Neuronal stem cell (in vitro differentiated cells): ENCODE results near the gene JUP.
A peak's percentile ranks its signal among the peaks of the same experiment; 100 is the strongest.

Experiments
- DNase-seq: peaks from one replicate; pipeline ENCODE4 v3.0.0-alpha.2; 2013; ENCODE audit warnings: low spot score
- H2AFZ ChIP-seq: one replicate; pipeline ENCODE4 v1.6.1; 2013; ENCODE audit warnings: mild to moderate bottlenecking, low read length, inconsistent platforms
- H2AK5ac ChIP-seq: 2 replicates; pipeline ENCODE4 v1.6.1; 2013; ENCODE audit warnings: low read depth, mild to moderate bottlenecking, inconsistent platforms, low read length, moderate library complexity, mixed read lengths
- H2BK120ac ChIP-seq: 2 replicates; pipeline ENCODE4 v1.6.1; 2013; ENCODE audit warnings: low read depth, mild to moderate bottlenecking, inconsistent platforms, low read length, moderate library complexity, mixed read lengths
- H2BK12ac ChIP-seq: one replicate; pipeline ENCODE4 v1.6.1; 2013; ENCODE audit warnings: low read length, inconsistent platforms
- H2BK15ac ChIP-seq: 2 replicates; pipeline ENCODE4 v1.6.1; 2013; ENCODE audit warnings: mild to moderate bottlenecking, low read length, inconsistent platforms, mixed read lengths
- H2BK5ac ChIP-seq: one replicate; pipeline ENCODE4 v1.6.1; 2013; ENCODE audit warnings: inconsistent platforms, mild to moderate bottlenecking, low read length, moderate library complexity
- H3K14ac ChIP-seq: one replicate; pipeline ENCODE4 v1.6.1; 2013; ENCODE audit warnings: low read length, inconsistent platforms
- H3K18ac ChIP-seq: 2 replicates; pipeline ENCODE4 v1.6.1; 2013; ENCODE audit warnings: low read length, inconsistent platforms
- H3K23ac ChIP-seq: 2 replicates; pipeline ENCODE4 v1.6.1; 2013; ENCODE audit warnings: low read depth, mild to moderate bottlenecking, mixed read lengths, low read length, inconsistent platforms; ENCODE audit not compliant: poor library complexity
- H3K27ac ChIP-seq: replicated peaks from 3 replicates; pipeline ENCODE4 v1.5.1; 2013; ENCODE audit warnings: low read length, inconsistent platforms
- H3K27me3 ChIP-seq, 3 experiments: 2 replicates each; pipeline ENCODE4 v1.6.1; 2013; ENCODE audit warnings: low read length in 3 of 3, mild to moderate bottlenecking in 2 of 3, inconsistent platforms in 1 of 3, low read depth in 1 of 3, mixed read lengths in 1 of 3, moderate library complexity in 1 of 3; ENCODE audit not compliant: control insufficient read depth in 3 of 3, insufficient read depth in 3 of 3
- H3K36me3 ChIP-seq, 2 donors: replicated peaks in 1 of 2; 2 replicates each; pipeline ENCODE4 v1.6.1; 2013; ENCODE audit warnings: low read length in 2 of 2; ENCODE audit not compliant: control insufficient read depth in 2 of 2, insufficient read depth in 2 of 2
- H3K4ac ChIP-seq: 2 replicates; pipeline ENCODE4 v1.6.1; 2013; ENCODE audit warnings: inconsistent platforms, mild to moderate bottlenecking, low read length, moderate library complexity
- H3K4me1 ChIP-seq, 2 donors: 1 replicate in 1 of 2; 2 replicates in 1 of 2; pipeline ENCODE4 v1.6.1; 2013; ENCODE audit warnings: low read length in 2 of 2, low read depth in 1 of 2; ENCODE audit not compliant: control insufficient read depth in 2 of 2, insufficient read depth in 1 of 2
- H3K4me2 ChIP-seq: one replicate; pipeline ENCODE4 v1.6.1; 2013; ENCODE audit warnings: mild to moderate bottlenecking, low read length, inconsistent platforms; ENCODE audit not compliant: insufficient read depth, poor library complexity, severe bottlenecking
- H3K4me3 ChIP-seq, 2 donors: 2 replicates each; pipeline ENCODE4 v1.5.1; 2013; ENCODE audit warnings: low read length in 2 of 2, mild to moderate bottlenecking in 2 of 2, inconsistent platforms in 1 of 2, moderate library complexity in 1 of 2
- H3K79me1 ChIP-seq: one replicate; pipeline ENCODE4 v1.6.1; 2013; ENCODE audit warnings: low read depth, mild to moderate bottlenecking, inconsistent platforms, low read length, moderate library complexity
- H3K9ac ChIP-seq: one replicate; pipeline ENCODE4 v1.6.1; 2013; ENCODE audit warnings: mild to moderate bottlenecking, low read depth, low read length, inconsistent platforms; ENCODE audit not compliant: poor library complexity
- H3K9me3 ChIP-seq, 2 donors: replicated peaks in 1 of 2; 2 replicates each; pipeline versions ENCODE3 to v1.6.1; 2013; ENCODE audit warnings: low read length in 2 of 2, mild to moderate bottlenecking in 2 of 2, inconsistent platforms in 1 of 2, low read depth in 1 of 2, mixed read lengths in 1 of 2, moderate library complexity in 1 of 2; ENCODE audit not compliant: control insufficient read depth in 2 of 2, insufficient read depth in 1 of 2
- H4K8ac ChIP-seq: one replicate; pipeline ENCODE4 v1.6.1; 2013; ENCODE audit warnings: low read depth, mild to moderate bottlenecking, inconsistent platforms, low read length, moderate library complexity
- H4K91ac ChIP-seq: one replicate; pipeline ENCODE4 v1.6.1; 2013; ENCODE audit warnings: low read length, low read depth, mild to moderate bottlenecking, inconsistent platforms; ENCODE audit not compliant: poor library complexity
- WGBS, 2 donors: extraction: QIAGEN DNeasy Blood & Tissue Kit; methylation state at CpG; one replicate each; pipeline ENCODE4 v1.1.7; 2013; ENCODE audit warnings: missing lambda C conversion rate in 2 of 2, mixed read lengths in 1 of 2; ENCODE audit not compliant: insufficient read length in 2 of 2, insufficient replicate concordance in 1 of 2; ENCODE audit errors: extremely low coverage in 2 of 2; 5-methylcytosine and 5-hydroxymethylcytosine counted together

The JUP gene

GRCh38 chr17:41738801-41739112 lies 47.8 kb downstream of the JUP start:
- Histone ChIP-seq H3K36me3 (no peaks in the 10 kb centered on the region), H2BK120ac (peak overlapping the region; percentile 48), H2BK5ac (peak overlapping the region; percentile 40), H3K18ac (peak overlapping the region; percentile 86), H3K27ac (no peak overlapping the region), H3K4me3 (no peak overlapping the region), H2AK5ac (peak overlapping the region; percentile 97), H4K91ac (peak overlapping the region; percentile 18), H3K14ac (no peak overlapping the region), H3K4me1 (peaks cover 4 to 7% of the 10 kb centered on the region in 2 donors), H3K79me1 (no peaks in the 10 kb centered on the region), H3K27me3 (peaks cover 2 to 33% (median 28%) of the 10 kb centered on the region in 3 experiments), H2BK12ac (peak overlapping the region; percentile 8), H3K4me2 (no peak overlapping the region), H3K9ac (no peak overlapping the region), H4K8ac (no peak overlapping the region), H2BK15ac (peak overlapping the region; percentile 34), H3K4ac (peak overlapping the region; percentile 28), H3K23ac (no peak overlapping the region), H2AFZ (peak overlapping the region; percentile 95), H3K9me3 (no peaks in the 10 kb centered on the region)
- no CpG with 5 or more reads among the region's 5 CpGs for WGBS, 2 donors
- no peak for DNase-seq

- no CpG with 5 or more reads among the region's 10 CpGs for WGBS, 2 donors
- Histone ChIP-seq H3K18ac (peak overlapping the region; percentile 86), H2BK120ac (peak overlapping the region; percentile 48), H3K4me1 (peaks cover 6 to 9% of the 10 kb centered on the region in 2 donors), H2BK5ac (peak overlapping the region; percentile 40), H3K9ac (no peak overlapping the region), H2BK15ac (peak overlapping the region; percentile 34), H2AFZ (peak overlapping the region; percentile 95), H3K4me3 (no peak overlapping the region), H4K91ac (peak overlapping the region; percentile 18), H3K14ac (no peak overlapping the region), H2BK12ac (peak overlapping the region; percentile 8), H4K8ac (peak overlapping the region; percentile 70), H3K23ac (no peak overlapping the region), H3K27me3 (peaks cover 5 to 34% (median 34%) of the 10 kb centered on the region in 3 experiments), H3K36me3 (no peaks in the 10 kb centered on the region), H3K27ac (no peak overlapping the region), H3K4ac (peak overlapping the region; percentile 28), H3K9me3 (no peaks in the 10 kb centered on the region), H3K79me1 (no peaks in the 10 kb centered on the region), H3K4me2 (no peak overlapping the region), H2AK5ac (peak overlapping the region; percentile 97)
- peak; percentile 82 for DNase-seq
Measured at GRCh38 chr17:41738077-41738800, 48.3 kb downstream of the JUP start.

GRCh38 chr17:41737680-41738023 lies 48.9 kb downstream of the JUP start:
- Histone ChIP-seq H3K18ac (no peak overlapping the region), H3K23ac (no peak overlapping the region), H3K9ac (no peak overlapping the region), H3K4me2 (no peak overlapping the region), H3K9me3 (no peaks in the 10 kb centered on the region), H3K27me3 (peaks cover 5 to 36% (median 35%) of the 10 kb centered on the region in 3 experiments), H2AFZ (peak overlapping the region; percentile 95), H3K4me1 (peaks cover 6 to 9% of the 10 kb centered on the region in 2 donors), H2AK5ac (no peak overlapping the region), H3K27ac (no peak overlapping the region), H2BK120ac (no peak overlapping the region), H3K4me3 (no peak overlapping the region), H3K14ac (no peak overlapping the region), H3K36me3 (no peaks in the 10 kb centered on the region), H2BK12ac (no peak overlapping the region), H2BK15ac (no peak overlapping the region), H3K4ac (no peak overlapping the region), H4K8ac (no peak overlapping the region), H2BK5ac (no peak overlapping the region), H4K91ac (no peak overlapping the region), H3K79me1 (no peaks in the 10 kb centered on the region)
- DNase-seq, result no peak
- no CpG with 5 or more reads among the region's 5 CpGs for WGBS, 2 donors

- no peak for DNase-seq
- no peak overlapping the region for H3K27ac ChIP-seq
- H3K23ac ChIP-seq, result no peak overlapping the region
- no peak overlapping the region for H3K9ac ChIP-seq
- no peak overlapping the region for H2BK5ac ChIP-seq
- H3K9me3 ChIP-seq, result no peaks in the 10 kb centered on the region
- no peak overlapping the region for H3K4ac ChIP-seq
- H3K27me3 ChIP-seq, result peaks cover 5 to 39% (median 35%) of the 10 kb centered on the region in 3 experiments
- H3K4me2 ChIP-seq, result no peak overlapping the region
- H2AFZ ChIP-seq, result no peak overlapping the region
- H3K36me3 ChIP-seq, result no peaks in the 10 kb centered on the region
- H2BK15ac ChIP-seq, result no peak overlapping the region
- no peak overlapping the region for H2AK5ac ChIP-seq
- no peak overlapping the region for H3K4me3 ChIP-seq
- H4K91ac ChIP-seq, result no peak overlapping the region
- H4K8ac ChIP-seq, result no peak overlapping the region
- no peak overlapping the region for H2BK12ac ChIP-seq
- WGBS, 2 donors, result no CpG with 5 or more reads among the region's 17 CpGs
- no peak overlapping the region for H3K14ac ChIP-seq
- H3K18ac ChIP-seq, result no peak overlapping the region
- peaks cover 6 to 9% of the 10 kb centered on the region in 2 donors for H3K4me1 ChIP-seq
- no peak overlapping the region for H2BK120ac ChIP-seq
- H3K79me1 ChIP-seq, result no peaks in the 10 kb centered on the region
Measured at GRCh38 chr17:41736983-41737679, 49.4 kb downstream of the JUP start.
